ENCODE data around the gene MAP3K5.

DNA sequence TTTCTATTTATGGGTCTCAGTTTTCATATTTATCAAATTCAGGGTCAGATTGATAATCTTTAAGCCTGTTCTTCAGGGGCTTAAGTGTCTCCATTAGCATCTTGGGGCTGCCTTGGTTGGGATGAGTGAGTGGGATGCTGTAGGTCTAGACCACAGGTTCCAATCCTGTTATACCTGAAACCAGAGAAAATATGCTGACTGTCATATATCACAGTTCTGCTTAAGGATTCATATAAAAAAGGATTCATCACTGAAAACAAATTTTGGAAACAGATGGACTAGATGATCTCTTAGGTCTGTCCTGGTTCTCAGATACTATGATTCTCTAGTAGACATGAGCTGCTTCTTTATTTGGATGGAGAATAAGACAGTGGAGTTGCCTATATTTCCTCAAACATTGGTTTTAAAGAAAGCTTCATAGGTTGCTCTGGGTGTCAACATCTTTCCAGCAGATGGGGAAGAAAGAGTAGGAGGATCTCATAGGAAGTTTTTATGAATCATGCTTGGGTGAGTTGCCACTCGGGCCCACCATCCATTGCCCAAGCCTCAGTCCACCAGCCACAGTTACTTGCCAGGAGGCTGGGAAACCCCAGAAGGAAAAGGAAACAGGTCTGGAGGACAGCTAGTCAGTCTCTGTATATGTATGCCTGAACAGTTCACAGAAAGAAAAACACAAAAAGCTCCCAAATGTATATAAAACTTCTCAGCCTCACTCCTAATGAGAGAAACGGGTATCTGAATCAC is 199.2 kb downstream of the MAP3K5 start:
- TF ChIP-seq, protein P1, sequence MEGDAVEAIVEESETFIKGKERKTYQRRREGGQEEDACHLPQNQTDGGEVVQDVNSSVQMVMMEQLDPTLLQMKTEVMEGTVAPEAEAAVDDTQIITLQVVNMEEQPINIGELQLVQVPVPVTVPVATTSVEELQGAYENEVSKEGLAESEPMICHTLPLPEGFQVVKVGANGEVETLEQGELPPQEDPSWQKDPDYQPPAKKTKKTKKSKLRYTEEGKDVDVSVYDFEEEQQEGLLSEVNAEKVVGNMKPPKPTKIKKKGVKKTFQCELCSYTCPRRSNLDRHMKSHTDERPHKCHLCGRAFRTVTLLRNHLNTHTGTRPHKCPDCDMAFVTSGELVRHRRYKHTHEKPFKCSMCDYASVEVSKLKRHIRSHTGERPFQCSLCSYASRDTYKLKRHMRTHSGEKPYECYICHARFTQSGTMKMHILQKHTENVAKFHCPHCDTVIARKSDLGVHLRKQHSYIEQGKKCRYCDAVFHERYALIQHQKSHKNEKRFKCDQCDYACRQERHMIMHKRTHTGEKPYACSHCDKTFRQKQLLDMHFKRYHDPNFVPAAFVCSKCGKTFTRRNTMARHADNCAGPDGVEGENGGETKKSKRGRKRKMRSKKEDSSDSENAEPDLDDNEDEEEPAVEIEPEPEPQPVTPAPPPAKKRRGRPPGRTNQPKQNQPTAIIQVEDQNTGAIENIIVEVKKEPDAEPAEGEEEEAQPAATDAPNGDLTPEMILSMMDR (IDR thresholded peaks at IDR 0.05): no peak
- no peak for TF ChIP-seq EZH2 (IDR thresholded peaks at IDR 0.05)
